Kasumi-1 (cell line): ENCODE data around the gene SRD5A3.
A peak's percentile ranks its signal among the peaks of the same experiment; 100 is the strongest.
"Not testable (repeated sequence)": the region's sequence is repeated elsewhere in the genome, so short reads cannot be mapped to it uniquely, and the experiment has no call there.

Source experiments
- DNase-seq, 2 experiments: peaks; one replicate each; lab custom pipeline; 2025; lab: John Stamatoyannopoulos, UW

Gene SRD5A3

GRCh38 chr4:55346851-55347255 lies 811 bp downstream of the SRD5A3 start:
- DNase-seq: peak; percentile 81 to 85

- DNase-seq: peak; percentile 92 to 97
These were observed 1.7 kb downstream of the SRD5A3 start for GRCh38 chr4:55347610-55348228.

- DNase-seq: no peak
These were observed 2.4 kb downstream of the SRD5A3 start for GRCh38 chr4:55348466-55348865.

DNA sequence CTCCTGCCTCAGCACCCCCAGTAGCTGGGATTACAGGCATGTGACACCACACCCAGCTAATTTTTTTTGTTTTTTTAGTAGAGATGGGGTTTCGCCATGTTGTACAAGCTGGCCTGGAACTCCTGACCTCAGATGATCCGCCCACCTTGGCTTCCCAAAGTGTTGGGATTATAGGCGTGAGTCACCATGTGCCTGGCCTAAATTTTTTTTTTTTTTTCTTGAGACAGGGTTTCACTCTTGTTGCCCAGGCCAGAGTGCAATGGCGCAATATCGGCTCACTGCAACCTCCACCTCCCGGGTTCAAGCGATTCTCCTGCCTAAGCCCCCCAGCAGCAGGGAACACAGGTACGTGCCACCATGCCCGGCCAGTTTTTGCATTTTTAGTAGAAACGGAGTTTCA lies 4.8 kb downstream of the SRD5A3 start:
- not testable (repeated sequence) for DNase-seq

DNA sequence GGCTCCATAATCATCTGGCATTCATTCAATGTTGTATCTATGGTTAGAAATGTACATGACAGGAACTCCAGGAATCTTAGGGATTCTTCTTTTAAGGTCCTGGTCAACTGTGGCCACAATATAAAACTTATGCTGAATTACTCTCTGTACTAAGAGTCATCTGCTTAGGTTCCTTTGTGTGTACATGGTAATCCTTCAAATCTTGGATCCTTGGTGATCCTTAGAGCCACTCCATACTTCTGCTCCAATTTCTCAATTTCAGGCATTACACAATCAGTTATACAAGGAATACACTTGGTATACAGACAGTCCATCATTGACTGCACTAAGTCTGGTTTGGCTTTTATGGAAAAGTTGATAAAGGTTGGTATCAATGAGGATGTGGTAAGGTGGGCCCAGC lies 5.8 kb downstream of the SRD5A3 start:
- DNase-seq: no peak

DNA sequence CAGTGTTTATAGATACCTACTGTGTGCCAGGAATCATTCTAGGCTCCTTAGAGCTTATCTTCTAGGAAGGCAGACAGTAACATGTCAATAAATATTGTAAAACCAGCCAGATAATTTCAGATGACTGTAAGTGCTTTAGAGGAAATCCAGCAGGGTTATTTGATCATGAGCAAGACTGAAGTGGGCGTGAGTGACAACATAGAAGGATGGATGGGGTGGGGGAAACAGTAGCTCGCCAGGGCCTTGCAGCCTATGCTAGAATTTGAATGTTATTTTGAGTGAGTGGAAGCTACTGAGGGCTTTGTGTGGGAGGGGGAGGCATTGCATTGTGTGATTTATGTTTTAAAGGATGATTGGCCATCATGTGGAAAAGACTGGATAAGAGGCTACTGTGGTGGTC lies 6.7 kb downstream of the SRD5A3 start:
- DNase-seq: no peak

GRCh38 chr4:55353228-55353747 lies 7.2 kb downstream of the SRD5A3 start:
- DNase-seq: not testable (repeated sequence)

GRCh38 chr4:55354648-55355047 lies 8.6 kb downstream of the SRD5A3 start:
- no peak for DNase-seq

DNA sequence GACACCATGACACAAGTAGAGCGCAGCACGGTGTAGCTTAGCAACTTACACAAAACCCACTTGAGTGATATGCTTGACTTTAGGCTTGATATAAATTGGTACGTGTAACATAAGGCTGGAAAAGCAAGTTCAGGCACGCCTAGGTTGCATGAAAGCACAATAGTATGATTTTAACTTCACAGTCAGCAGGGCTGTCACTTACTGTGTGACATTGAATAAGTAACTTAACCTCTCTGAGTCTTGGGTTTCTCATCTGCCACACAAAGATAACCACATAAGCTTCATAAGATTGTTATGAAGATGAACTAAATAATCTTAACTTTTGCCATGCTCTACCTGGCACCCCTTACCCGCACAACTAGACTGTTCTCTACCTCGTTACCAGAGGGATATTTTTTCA lies 9.5 kb downstream of the SRD5A3 start:
- no peak for DNase-seq

GRCh38 chr4:55356991-55357461 lies 11.0 kb downstream of the SRD5A3 start:
- no peak for DNase-seq

DNA sequence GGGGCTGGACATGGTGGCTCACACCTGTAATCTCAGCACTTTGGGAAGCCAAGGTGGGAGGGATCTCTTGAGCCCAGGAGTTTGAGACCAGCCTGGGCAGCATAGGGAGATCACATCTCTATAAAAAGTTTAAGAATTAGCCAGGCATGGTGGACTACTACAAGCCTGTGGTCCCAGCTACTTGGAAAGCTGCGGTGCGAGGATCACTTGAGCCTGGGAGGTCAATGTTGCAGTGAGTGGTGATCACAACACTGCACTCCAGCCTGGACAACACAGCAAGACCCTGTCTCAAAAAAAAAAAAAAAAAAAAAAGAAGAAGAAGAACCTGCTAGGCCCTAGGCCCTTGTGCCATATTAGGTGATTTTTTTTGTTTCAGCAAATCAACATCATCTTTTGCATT lies 12.2 kb downstream of the SRD5A3 start:
- DNase-seq: no peak

GRCh38 chr4:55358668-55359067 lies 12.6 kb downstream of the SRD5A3 start:
- peak; percentile 62 to 74 for DNase-seq

DNA sequence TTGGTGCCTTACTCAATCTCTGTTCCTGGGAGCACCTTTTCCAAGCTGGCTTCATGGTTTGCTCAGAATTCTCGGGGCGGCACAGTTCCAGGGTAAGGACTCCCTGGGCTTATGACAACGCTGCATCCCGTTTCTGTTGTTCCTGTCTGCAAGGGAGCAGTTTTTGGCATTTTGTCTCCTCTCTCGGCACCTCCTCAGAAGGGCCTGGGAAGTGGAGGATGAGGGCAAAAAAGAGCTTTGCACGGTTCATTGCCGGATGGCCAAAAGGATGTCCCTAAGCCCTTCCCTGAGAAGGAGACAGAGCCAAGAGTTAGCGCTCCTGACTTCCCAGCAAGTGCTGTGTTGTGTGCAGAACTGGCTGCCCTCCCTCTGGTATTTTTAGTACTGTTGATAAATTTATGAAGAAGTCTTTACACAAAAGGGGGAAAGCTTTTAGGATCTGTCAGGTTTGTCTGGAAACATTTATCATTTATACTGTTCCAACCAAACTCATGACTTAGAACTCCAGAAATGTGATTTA lies 13.4 kb downstream of the SRD5A3 start:
- no peak for DNase-seq

GRCh38 chr4:55362938-55363337 lies 16.9 kb downstream of the SRD5A3 start:
- DNase-seq: not testable (repeated sequence)

DNA sequence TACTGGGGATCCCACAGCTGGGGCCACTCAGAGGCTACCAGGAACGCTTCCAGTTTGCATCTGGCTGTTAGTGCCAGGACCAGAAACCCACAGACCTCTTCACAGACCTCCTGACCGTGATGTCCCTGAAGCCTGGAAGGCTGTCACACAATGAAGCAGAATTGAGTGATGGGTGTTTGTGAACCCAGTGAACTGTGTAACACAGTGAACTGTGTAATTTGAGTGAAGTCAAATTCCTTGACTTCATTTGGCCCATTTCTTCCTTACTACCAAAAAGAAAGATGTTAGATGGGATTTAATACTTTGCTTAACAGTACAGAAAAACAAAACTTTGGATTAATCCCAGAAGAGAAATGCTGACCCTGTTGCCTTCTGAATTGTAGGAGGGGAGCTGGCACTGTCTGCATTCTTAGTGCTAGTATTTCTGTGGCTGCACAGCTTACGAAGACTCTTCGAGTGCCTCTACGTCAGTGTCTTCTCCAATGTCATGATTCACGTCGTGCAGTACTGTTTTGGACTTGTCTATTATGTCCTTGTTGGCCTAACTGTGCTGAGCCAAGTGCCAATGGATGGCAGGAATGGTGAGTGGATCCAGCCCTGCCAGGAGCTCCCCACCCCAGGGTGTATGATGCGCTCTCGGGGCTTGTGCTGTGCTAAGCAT lies 17.8 kb downstream of the SRD5A3 start:
- DNase-seq: no peak

DNA sequence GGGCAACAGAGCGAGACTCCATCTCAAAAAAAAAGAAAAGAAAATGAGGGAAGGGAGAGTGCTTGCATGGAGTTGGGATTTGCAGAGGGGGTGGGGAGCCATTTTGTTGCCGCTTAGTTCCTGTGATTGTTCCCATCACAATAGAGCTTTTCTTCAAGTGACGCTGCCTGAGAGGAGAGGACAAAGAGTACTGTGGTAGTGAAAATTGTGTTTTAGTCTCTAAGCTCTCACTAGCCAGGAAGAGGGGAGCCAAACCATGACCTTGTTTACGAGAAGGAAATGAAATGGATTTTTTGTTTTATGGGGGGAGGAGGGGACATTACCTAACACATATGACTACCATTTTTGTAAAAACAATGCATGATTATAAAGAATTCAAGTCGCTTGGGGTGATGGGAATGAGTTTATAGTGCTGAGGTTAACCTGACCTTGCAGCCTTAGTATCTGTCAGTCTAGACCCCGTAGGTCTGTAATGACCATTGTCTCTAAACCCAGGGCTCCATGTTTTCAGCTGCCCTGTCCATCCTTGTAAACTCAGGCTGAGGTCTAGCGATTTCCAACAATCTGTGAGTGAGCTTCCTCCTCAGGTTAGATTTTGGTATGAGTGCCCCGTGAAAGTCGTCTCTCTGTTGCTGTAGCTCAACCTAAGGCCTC lies 18.8 kb downstream of the SRD5A3 start:
- no peak for DNase-seq

DNA sequence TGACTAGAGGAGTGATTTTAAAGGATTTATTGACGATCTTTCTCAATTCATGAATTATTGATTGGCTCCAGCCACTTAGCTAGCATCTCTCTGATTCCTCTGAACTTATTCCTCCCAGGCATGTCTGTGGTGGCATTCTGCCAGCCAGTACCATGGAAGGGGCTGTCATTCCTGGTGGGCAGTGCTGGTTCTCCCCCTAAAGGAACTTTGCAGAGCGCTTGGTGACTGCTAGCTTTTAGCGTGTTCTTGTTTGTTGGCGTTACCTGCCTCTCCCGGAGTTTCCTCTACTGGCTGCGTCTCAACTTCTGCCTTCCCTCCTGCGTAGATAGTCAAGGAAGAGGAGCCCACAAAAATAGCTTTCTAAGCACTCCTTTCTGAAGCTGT lies 19.3 kb downstream of the SRD5A3 start:
- no peak for DNase-seq

- DNase-seq: no peak
These were observed 20.6 kb downstream of the SRD5A3 start for GRCh38 chr4:55366621-55367020.

- no peak for DNase-seq
These were observed 21.2 kb downstream of the SRD5A3 start for GRCh38 chr4:55367084-55367722.

GRCh38 chr4:55369968-55370367 lies 23.9 kb downstream of the SRD5A3 start:
- DNase-seq: no peak

- no peak for DNase-seq
These were observed 26.2 kb downstream of the SRD5A3 start for GRCh38 chr4:55372259-55372658.

DNA sequence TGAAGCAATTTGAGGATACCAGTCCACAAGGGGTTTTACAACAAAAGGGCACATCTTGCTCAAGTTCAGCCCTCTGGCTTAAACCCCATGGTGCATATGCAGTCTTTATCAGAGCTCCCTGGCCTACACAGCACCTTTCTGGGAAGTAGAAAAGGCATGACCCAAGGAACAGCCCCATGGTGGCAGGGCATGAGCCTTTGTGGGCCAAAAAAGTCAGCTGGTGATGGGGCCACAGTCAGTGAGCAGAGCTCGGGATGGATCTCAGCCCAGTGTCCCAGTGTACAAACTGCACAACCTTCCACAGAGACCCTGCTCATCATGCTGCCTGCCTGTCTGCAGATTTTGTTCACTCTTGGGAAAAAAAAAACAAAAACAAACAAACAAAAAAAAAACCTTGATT lies 27.4 kb downstream of the SRD5A3 start:
- DNase-seq: no peak
